ENCODE measurements around the gene COX8A. TPM values are rescaled to one million over a fixed set of nuclear protein-coding genes. Genes with fewer than 3 reads are reported as not detected.

The COX8A gene
- total RNA-seq, 1 experiment from 2014 or later, result 779 TPM

DNA sequence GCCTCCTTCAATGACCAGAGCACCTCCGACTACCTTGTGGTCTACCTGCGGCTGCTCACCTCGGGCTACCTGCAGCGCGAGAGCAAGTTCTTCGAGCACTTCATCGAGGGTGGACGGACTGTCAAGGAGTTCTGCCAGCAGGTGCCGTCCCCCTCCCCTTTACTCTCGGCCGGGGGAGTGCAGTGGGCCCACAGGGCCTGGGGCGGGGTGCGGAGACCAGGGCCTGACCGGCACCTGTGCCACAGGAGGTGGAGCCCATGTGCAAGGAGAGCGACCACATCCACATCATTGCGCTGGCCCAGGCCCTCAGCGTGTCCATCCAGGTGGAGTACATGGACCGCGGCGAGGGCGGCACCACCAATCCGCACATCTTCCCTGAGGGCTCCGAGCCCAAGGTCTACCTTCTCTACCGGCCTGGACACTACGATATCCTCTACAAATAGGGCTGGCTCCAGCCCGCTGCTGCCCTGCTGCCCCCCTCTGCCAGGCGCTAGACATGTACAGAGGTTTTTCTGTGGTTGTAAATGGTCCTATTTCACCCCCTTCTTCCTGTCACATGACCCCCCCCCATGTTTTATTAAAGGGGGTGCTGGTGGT, 22.8 kb downstream of the COX8A start:
- H3K4me3 ChIP-seq (ENCODE audit: low read length), result no peak overlapping the region
- no peaks in the 10 kb centered on the region for H3K9me2 ChIP-seq (replicated peaks; ENCODE audit: insufficient read depth, low read length)
- H3K9me3 ChIP-seq (ENCODE audit: low read length), result no peaks in the 10 kb centered on the region
- H2AFZ ChIP-seq (ENCODE audit: low read length), result no peak overlapping the region
- peaks cover 3% of the 10 kb centered on the region; the same call in 1 of the 2 replicates for H3K79me2 ChIP-seq (ENCODE audit: low read length)
- no peaks in the 10 kb centered on the region for H3K4me1 ChIP-seq (ENCODE audit: low read length)
- no peaks in the 10 kb centered on the region for H3K27me3 ChIP-seq (ENCODE audit: low read length)
- peaks cover 5% of the 10 kb centered on the region; the same call in 1 of the 2 replicates for H4K20me1 ChIP-seq (ENCODE audit: insufficient read depth, low read depth, low read length)
- H3K9ac ChIP-seq (ENCODE audit: low read length), result no peak overlapping the region
- no peak overlapping the region for H3K27ac ChIP-seq (ENCODE audit: low read length)
- no peak for DNase-seq
- peaks cover 3% of the 10 kb centered on the region; the same call in 1 of the 2 replicates for H3K36me3 ChIP-seq (ENCODE audit: insufficient read depth, low read length)
- no peak overlapping the region for H3K4me2 ChIP-seq (ENCODE audit: low read depth, low read length, poor library complexity, severe bottlenecking)

GRCh38 chr11:63997801-63998337, 23.4 kb downstream of the COX8A start:
- peaks cover 6% of the 10 kb centered on the region; the same call in 1 of the 2 replicates for H4K20me1 ChIP-seq (ENCODE audit: insufficient read depth, low read depth, low read length)
- no peak overlapping the region for H2AFZ ChIP-seq (ENCODE audit: low read length)
- no peaks in the 10 kb centered on the region for H3K9me2 ChIP-seq (replicated peaks; ENCODE audit: insufficient read depth, low read length)
- H3K27me3 ChIP-seq (ENCODE audit: low read length), result no peaks in the 10 kb centered on the region
- peaks cover 3% of the 10 kb centered on the region; the same call in 1 of the 2 replicates for H3K36me3 ChIP-seq (ENCODE audit: insufficient read depth, low read length)
- DNase-seq, result no peak
- H3K4me1 ChIP-seq (ENCODE audit: low read length), result no peaks in the 10 kb centered on the region
- peaks cover 3% of the 10 kb centered on the region; the same call in 1 of the 2 replicates for H3K79me2 ChIP-seq (ENCODE audit: low read length)
- H3K4me2 ChIP-seq (ENCODE audit: low read depth, low read length, poor library complexity, severe bottlenecking), result no peak overlapping the region
- H3K27ac ChIP-seq (ENCODE audit: low read length), result no peak overlapping the region
- no peak overlapping the region for H3K4me3 ChIP-seq (ENCODE audit: low read length)
- no peak overlapping the region for H3K9ac ChIP-seq (ENCODE audit: low read length)
- H3K9me3 ChIP-seq (ENCODE audit: low read length), result no peaks in the 10 kb centered on the region

DNA sequence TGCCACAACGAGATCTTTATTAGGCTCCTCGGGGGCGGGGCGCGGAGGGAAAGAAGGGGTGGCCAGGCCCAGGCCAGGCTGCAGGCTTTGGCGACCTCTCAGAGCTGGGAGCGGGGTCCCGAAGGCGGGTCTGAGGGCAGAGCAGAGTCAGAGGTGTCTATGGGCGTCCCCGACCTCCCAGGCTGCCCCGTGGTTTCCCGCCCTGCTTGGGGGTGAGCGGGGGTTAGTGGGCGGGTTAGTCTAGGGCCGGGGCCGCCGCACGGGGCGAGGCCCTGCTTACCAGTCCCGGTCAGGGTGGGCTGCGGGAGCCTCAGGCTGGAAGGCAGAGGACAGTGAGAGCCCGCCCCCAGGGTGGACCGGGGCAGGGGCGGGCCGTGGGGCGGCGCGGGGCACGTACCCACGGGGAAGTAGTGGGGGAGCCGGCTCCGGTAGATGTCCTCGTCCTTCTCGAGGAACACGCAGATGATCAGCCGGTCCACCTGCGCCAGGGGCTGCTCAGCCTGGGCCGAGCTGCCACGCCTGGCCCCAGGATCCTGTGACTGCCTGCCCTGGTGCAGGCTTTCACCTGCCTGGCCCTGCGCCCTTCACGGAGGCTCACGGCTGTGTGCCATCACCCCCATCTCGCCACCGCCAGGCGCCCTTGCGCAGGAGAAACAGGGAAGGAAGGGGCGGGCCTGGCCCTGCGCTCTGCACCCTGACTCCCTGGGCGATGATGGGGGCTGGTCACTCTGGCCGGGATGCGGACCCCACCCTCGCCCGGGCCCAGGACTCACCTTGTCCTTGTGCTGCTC, 24.3 kb downstream of the COX8A start:
- Histone ChIP-seq H3K9me2 (replicated peaks; ENCODE audit: insufficient read depth, low read length) (no peaks in the 10 kb centered on the region), H3K79me2 (ENCODE audit: low read length) (no peaks in the 10 kb centered on the region), H3K4me1 (ENCODE audit: low read length) (no peaks in the 10 kb centered on the region), H3K27ac (ENCODE audit: low read length) (no peak overlapping the region), H3K4me2 (ENCODE audit: low read depth, low read length, poor library complexity, severe bottlenecking) (no peak overlapping the region), H3K9me3 (ENCODE audit: low read length) (no peaks in the 10 kb centered on the region), H3K27me3 (ENCODE audit: low read length) (no peaks in the 10 kb centered on the region), H2AFZ (ENCODE audit: low read length) (no peak overlapping the region), H3K9ac (ENCODE audit: low read length) (no peak overlapping the region), H3K36me3 (ENCODE audit: insufficient read depth, low read length) (peaks cover 3% of the 10 kb centered on the region; the same call in 1 of the 2 replicates), H4K20me1 (ENCODE audit: insufficient read depth, low read depth, low read length) (peaks cover 6% of the 10 kb centered on the region; the same call in 1 of the 2 replicates), H3K4me3 (ENCODE audit: low read length) (no peak overlapping the region)
- DNase-seq, result no peak

DNA sequence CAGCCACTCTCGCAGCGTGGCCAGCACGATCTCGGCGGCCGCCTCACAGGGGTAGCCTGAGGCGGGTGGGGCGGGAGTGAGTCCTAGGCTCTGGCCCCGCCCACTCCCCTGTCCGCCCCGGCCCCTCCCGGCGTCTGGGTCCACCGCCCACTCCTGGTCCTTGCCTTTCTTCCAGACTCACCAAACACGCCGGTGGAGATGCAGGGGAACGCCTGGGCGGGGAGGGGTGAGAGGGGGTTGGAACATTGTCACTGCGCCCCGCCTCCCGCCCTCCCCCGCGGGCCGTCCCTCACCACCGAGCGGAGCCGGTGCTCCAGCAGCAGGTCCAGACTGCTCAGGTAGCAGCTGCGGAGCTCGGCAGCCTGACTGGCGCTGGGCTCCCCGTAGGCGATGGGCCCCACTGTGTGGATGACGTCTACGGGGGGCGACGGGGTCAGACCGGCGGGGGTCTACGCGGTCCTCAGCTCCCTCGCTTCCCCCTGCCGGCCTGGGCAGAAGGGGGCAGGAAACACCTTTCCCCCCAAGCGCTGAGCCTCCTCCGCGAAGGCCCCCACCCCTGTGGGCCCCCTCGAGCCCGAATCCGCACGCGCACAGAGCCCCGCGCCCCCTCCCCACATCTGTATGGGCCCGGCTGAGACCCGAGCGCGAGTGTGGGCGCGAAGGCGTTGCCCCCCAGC, 25.1 kb downstream of the COX8A start:
- peaks cover 6% of the 10 kb centered on the region; the same call in 1 of the 2 replicates for H4K20me1 ChIP-seq (ENCODE audit: insufficient read depth, low read depth, low read length)
- peaks cover 3% of the 10 kb centered on the region; the same call in 1 of the 2 replicates for H3K36me3 ChIP-seq (ENCODE audit: insufficient read depth, low read length)
- no peak overlapping the region for H2AFZ ChIP-seq (ENCODE audit: low read length)
- H3K9me2 ChIP-seq (replicated peaks; ENCODE audit: insufficient read depth, low read length), result no peaks in the 10 kb centered on the region
- H3K79me2 ChIP-seq (ENCODE audit: low read length), result no peaks in the 10 kb centered on the region
- H3K9ac ChIP-seq (ENCODE audit: low read length), result no peak overlapping the region
- DNase-seq, result no peak
- no peaks in the 10 kb centered on the region for H3K27me3 ChIP-seq (ENCODE audit: low read length)
- H3K9me3 ChIP-seq (ENCODE audit: low read length), result no peaks in the 10 kb centered on the region
- no peaks in the 10 kb centered on the region for H3K4me1 ChIP-seq (ENCODE audit: low read length)
- H3K4me2 ChIP-seq (ENCODE audit: low read depth, low read length, poor library complexity, severe bottlenecking), result no peak overlapping the region
- no peak overlapping the region for H3K27ac ChIP-seq (ENCODE audit: low read length)
- no peak overlapping the region for H3K4me3 ChIP-seq (ENCODE audit: low read length)

DNA sequence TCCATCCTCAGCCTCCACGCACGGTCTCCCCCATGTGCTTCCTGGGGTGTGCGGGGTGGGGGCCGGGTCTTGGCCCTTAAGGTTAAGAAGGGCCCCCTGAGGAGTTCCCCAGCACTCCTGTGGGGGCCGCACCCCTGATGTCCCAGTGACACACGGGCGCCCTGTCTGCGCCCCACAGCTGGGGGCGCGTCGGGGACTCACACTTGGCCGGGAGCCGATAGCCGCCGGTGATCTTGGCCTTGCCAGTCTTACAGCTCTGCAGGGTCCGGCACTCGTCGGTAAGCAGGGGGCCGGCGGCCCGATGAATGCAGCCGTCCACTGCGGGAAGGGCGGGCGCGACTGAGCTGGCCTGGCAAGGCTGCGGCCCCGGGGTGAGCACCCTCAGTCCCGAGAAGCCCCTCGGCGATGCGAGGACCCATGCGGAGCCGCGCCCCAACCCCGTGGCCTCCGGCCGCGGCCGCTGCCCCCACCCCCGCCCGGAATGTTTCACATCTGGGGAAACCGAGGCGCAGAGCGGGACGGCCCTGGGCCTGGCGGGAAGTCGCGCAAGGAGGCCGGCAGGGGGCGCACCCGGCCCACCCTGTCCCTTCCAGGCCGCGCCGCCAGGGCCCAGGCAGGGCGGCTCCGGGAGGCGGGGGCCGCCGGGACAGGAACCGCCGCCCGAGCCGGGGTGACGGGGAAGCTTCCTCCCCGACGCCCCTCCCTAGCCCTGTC, 25.8 kb downstream of the COX8A start:
- H3K27ac ChIP-seq (ENCODE audit: low read length), result no peak overlapping the region

GRCh38 chr11:64000740-64001483, 26.5 kb downstream of the COX8A start:
- H3K9ac ChIP-seq (ENCODE audit: low read length), result no peak overlapping the region
- no peak overlapping the region for H3K27ac ChIP-seq (ENCODE audit: low read length)
- no peaks in the 10 kb centered on the region for H3K4me1 ChIP-seq (ENCODE audit: low read length)
- peaks cover 6% of the 10 kb centered on the region; the same call in 1 of the 2 replicates for H4K20me1 ChIP-seq (ENCODE audit: insufficient read depth, low read depth, low read length)
- no peaks in the 10 kb centered on the region for H3K27me3 ChIP-seq (ENCODE audit: low read length)
- no peak overlapping the region for H3K4me2 ChIP-seq (ENCODE audit: low read depth, low read length, poor library complexity, severe bottlenecking)
- H3K79me2 ChIP-seq (ENCODE audit: low read length), result no peaks in the 10 kb centered on the region
- H3K9me3 ChIP-seq (ENCODE audit: low read length), result no peaks in the 10 kb centered on the region
- no peak overlapping the region for H3K4me3 ChIP-seq (ENCODE audit: low read length)
- no peaks in the 10 kb centered on the region for H3K9me2 ChIP-seq (replicated peaks; ENCODE audit: insufficient read depth, low read length)
- H2AFZ ChIP-seq (ENCODE audit: low read length), result no peak overlapping the region
- DNase-seq, result no peak
- peaks cover 3% of the 10 kb centered on the region; the same call in 1 of the 2 replicates for H3K36me3 ChIP-seq (ENCODE audit: insufficient read depth, low read length)

More for the DNA sequence above, 25.8 kb downstream of the COX8A start:
- no peak overlapping the region for H3K4me2 ChIP-seq (ENCODE audit: low read depth, low read length, poor library complexity, severe bottlenecking)
- H3K9me2 ChIP-seq (replicated peaks; ENCODE audit: insufficient read depth, low read length), result no peaks in the 10 kb centered on the region
- no peak overlapping the region for H2AFZ ChIP-seq (ENCODE audit: low read length)
- no peaks in the 10 kb centered on the region for H3K79me2 ChIP-seq (ENCODE audit: low read length)
- H4K20me1 ChIP-seq (ENCODE audit: insufficient read depth, low read depth, low read length), result peaks cover 6% of the 10 kb centered on the region; the same call in 1 of the 2 replicates
- DNase-seq, result peak; percentile 55
- no peaks in the 10 kb centered on the region for H3K4me1 ChIP-seq (ENCODE audit: low read length)
- H3K27me3 ChIP-seq (ENCODE audit: low read length), result no peaks in the 10 kb centered on the region
- H3K36me3 ChIP-seq (ENCODE audit: insufficient read depth, low read length), result peaks cover 3% of the 10 kb centered on the region; the same call in 1 of the 2 replicates
- no peaks in the 10 kb centered on the region for H3K9me3 ChIP-seq (ENCODE audit: low read length)
- H3K9ac ChIP-seq (ENCODE audit: low read length), result no peak overlapping the region
- no peak overlapping the region for H3K4me3 ChIP-seq (ENCODE audit: low read length)

All from Karpas-422 (cell line).